ENCODE results near the gene POLR3K. TPM values are rescaled to one million over a fixed set of nuclear protein-coding genes. Genes with fewer than 3 reads are reported as not detected.
A peak's percentile ranks its signal among the peaks of the same experiment; 100 is the strongest.

Gene POLR3K
- polyA plus RNA-seq, 2 of the 4 experiments (the other 2 are of a cell fraction): 47.6 to 50.9 TPM

DNA sequence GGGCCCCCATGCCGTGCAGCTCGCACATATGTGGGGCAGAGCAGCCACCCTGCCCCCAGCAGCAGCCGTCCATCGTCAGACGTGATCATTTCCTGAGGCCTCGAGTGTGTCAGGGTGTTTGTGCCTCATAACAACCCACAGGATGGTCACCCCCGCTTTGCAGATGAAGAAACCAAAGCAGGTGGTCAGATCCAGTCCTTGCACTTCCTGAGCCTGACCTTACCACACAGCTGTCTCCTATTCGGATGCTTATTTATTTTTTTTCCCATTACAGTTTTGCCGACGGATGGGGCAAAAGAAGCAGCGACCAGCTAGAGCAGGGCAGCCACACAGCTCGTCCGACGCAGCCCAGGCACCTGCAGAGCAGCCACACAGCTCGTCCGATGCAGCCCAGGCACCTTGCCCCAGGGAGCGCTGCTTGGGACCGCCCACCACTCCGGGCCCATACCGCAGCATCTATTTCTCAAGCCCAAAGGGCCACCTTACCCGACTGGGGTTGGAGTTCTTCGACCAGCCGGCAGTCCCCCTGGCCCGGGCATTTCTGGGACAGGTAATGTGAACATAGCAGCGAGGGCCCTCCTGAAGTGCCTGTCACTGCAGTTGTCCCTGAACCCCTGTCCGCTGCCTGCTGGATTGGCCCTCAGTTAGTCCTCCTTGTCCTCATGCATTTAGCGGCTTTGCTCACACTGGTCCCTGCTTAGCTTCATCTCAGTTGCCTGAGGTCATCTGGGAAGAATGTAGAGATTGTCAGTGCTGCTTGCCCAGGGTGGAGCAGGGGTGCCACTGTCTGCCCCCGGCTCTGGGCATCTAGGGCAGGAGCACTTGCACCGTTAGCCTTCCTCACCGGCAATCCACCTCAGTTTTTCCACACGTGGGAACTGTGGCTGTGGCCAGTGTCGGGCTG, 26.0 kb upstream of the POLR3K start:
- 91% methylated on average over 29 of the region's 32 CpGs for WGBS (ENCODE audit: missing lambda C conversion rate)
- H3K27ac ChIP-seq: peak overlapping the region; percentile 97 to 98
- ATAC-seq: no peak
- FAIRE-seq: no peak
- ChIA-PET POLR2A (no interaction called here), CTCF (interaction anchor here (0.9 to 30.3 kb wide), 4 partner anchors 6 to 283 kb away, joined by 3 to 718 read pairs (median 360); partner anchors contain the start of genes MPG and RHBDF1)
- no peaks in the 10 kb centered on the region for H3K9me3 ChIP-seq
- H3K4me1 ChIP-seq: peaks cover 26% of the 10 kb centered on the region
- peak overlapping the region; percentile 100 for H3K4me2 ChIP-seq
- peak overlapping the region; percentile 94 for H3K4me3 ChIP-seq
- TF ChIP-seq CEBPB (IDR thresholded peaks at IDR 0.05): no peak
- TF ChIP-seq, protein P1, sequence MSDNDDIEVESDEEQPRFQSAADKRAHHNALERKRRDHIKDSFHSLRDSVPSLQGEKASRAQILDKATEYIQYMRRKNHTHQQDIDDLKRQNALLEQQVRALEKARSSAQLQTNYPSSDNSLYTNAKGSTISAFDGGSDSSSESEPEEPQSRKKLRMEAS (IDR thresholded peaks at IDR 0.05): no peak
- TF ChIP-seq, protein P2, sequence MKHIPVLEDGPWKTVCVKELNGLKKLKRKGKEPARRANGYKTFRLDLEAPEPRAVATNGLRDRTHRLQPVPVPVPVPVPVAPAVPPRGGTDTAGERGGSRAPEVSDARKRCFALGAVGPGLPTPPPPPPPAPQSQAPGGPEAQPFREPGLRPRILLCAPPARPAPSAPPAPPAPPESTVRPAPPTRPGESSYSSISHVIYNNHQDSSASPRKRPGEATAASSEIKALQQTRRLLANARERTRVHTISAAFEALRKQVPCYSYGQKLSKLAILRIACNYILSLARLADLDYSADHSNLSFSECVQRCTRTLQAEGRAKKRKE (CRISPR knock-in tag; IDR thresholded peaks at IDR 0.05; ENCODE audit: low read depth): no peak
- TF ChIP-seq RARB (CRISPR knock-in tag; IDR thresholded peaks at IDR 0.05): no peak
- TF ChIP-seq ZSCAN20 (CRISPR knock-in tag; IDR thresholded peaks at IDR 0.05): no peak
- no peak for TF ChIP-seq NR3C1 (IDR thresholded peaks at IDR 0.05)
- no peak for TF ChIP-seq EP300 (IDR thresholded peaks at IDR 0.05)
- no peak for TF ChIP-seq MAFK (IDR thresholded peaks at IDR 0.05; ENCODE audit: partially characterized antibody)
- TF ChIP-seq RNF2 (IDR thresholded peaks at IDR 0.05; ENCODE audit: borderline replicate concordance, low read depth): no peak
- DNase-seq (ENCODE audit: low read depth in 1 of 2, low spot score in 1 of 2): no peak

DNA sequence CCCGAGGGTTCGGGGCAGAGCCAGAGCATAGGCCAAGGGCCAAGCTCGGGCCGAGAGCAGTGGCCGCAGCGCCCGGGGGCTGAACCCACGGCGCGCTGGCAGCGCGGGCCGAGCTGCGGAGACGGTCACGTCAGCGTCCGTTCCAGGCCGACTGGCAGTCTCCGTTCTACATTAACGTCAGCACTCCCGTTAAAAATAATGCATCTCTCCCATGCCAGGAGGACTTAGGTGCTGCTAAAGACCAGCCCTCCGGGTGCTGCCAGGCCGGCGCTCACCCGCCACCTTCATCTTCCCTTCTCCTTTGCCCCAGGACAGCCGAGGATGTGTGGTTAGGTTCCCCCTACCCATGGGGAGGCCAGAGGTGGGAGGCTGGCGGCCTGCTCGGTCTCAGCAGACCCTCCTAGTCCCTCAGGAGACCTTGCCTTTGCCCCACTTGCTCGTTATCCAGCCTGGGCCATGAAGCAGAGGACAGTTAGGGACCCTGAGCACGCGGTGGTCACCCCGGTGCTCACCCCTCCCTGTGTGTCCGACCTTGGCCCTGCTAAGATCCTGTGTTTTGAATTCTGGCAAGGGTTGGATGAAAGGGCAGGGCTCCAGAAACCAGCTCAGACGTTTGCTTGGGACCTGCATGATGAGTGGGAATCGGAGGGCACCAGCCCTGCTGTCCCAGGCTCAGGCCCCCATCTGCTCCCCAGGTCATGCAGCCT, 25.2 kb upstream of the POLR3K start:
- ChIA-PET POLR2A (interaction anchor here (1.2 kb wide), 1 partner anchor 283 kb away, joined by 3 read pairs; no protein-coding TSS in a partner anchor), CTCF (interaction anchor here (1.2 to 30.3 kb wide), 3 partner anchors 7 to 29 kb away, joined by 3 to 718 read pairs (median 718); partner anchors contain the start of genes MPG and RHBDF1)
- Histone ChIP-seq H3K9me3 (no peaks in the 10 kb centered on the region), H3K4me1 (peaks cover 25% of the 10 kb centered on the region), H3K4me3 (peak overlapping the region; percentile 94), H3K4me2 (peak overlapping the region; percentile 100), H3K27ac (peak overlapping the region; percentile 97 to 98)
- TF ChIP-seq RNF2 (IDR thresholded peaks at IDR 0.05; ENCODE audit: borderline replicate concordance, low read depth): no peak
- no peak for TF ChIP-seq MYC (IDR thresholded peaks at IDR 0.05; ENCODE audit: borderline replicate concordance, low read length)
- TF ChIP-seq POLR2A (IDR thresholded peaks at IDR 0.05; ENCODE audit: low read length): 0 out of 2 replicates have a peak, but pooled peaks have one; percentile 16
- TF ChIP-seq, protein P3, sequence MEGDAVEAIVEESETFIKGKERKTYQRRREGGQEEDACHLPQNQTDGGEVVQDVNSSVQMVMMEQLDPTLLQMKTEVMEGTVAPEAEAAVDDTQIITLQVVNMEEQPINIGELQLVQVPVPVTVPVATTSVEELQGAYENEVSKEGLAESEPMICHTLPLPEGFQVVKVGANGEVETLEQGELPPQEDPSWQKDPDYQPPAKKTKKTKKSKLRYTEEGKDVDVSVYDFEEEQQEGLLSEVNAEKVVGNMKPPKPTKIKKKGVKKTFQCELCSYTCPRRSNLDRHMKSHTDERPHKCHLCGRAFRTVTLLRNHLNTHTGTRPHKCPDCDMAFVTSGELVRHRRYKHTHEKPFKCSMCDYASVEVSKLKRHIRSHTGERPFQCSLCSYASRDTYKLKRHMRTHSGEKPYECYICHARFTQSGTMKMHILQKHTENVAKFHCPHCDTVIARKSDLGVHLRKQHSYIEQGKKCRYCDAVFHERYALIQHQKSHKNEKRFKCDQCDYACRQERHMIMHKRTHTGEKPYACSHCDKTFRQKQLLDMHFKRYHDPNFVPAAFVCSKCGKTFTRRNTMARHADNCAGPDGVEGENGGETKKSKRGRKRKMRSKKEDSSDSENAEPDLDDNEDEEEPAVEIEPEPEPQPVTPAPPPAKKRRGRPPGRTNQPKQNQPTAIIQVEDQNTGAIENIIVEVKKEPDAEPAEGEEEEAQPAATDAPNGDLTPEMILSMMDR (IDR thresholded peaks at IDR 0.05): no peak
- FAIRE-seq: no peak
- peak in 1 of 2 experiments; percentile 43 for DNase-seq (ENCODE audit: low read depth in 1 of 2, low spot score in 1 of 2)
- 15% methylated on average over 18 of the region's 36 CpGs for WGBS (ENCODE audit: missing lambda C conversion rate)
- ATAC-seq: peak in 1 of 2 experiments; percentile 2; a peak in 2 of 6 replicates

DNA sequence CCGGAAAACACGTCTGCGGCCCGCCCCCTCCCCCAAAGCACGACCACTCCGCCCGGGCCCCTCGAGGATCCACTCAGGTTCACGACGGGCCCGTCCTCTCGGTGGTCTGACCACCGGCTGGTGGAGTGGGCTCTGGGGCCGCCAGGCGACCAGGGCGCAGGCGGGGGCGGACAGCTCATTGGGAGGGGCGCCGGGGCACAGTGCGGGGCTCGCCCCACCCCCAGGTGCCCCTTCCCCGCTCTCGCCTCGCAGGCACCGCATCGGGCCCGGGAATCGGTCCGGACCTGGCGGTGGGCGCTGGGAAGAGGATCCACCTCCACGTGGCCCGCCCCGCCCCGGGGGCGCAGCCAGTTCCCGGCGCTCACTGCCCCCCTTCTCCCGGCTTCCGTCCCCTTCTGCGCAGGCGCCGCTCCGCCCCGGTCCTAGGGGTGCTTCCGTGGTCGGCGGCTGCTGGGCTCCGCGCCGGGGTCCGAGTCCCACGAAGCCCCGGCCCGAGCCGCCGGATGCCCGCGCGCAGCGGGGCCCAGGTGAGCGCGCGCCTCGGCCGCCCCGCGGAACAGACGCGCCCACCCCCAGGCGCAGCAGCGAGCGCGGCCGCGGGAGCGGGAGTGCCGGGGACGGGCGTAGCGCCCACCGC, 24.5 kb upstream of the POLR3K start, which contains the start of gene MPG:
Gene MPG (plus strand): TSS at position 419 of the 637 bp plus-strand sequence. CDS start 85 bp downstream, at position 504.
- Histone ChIP-seq H3K4me1 (peaks cover 30% of the 10 kb centered on the region), H3K9me3 (no peaks in the 10 kb centered on the region), H3K4me3 (peak within 1 kb of the TSS; percentile 94), H3K4me2 (peak within 1 kb of the TSS; percentile 100), H3K27ac (peak within 1 kb of the TSS; percentile 97 to 98)
- no peak for FAIRE-seq
- 0% methylated on average over 9 of the region's 83 CpGs for WGBS (ENCODE audit: missing lambda C conversion rate)
- ChIA-PET CTCF (interaction anchor here (1.1 to 30.3 kb wide), 8 partner anchors 8 to 284 kb away, joined by 3 to 718 read pairs (median 5); partner anchors contain the start of genes HBQ1, MPG and RHBDF1), POLR2A (interaction anchor here (1.2 to 1.6 kb wide), 3 partner anchors 12 to 284 kb away, joined by 3 to 6 read pairs (median 3); partner anchors contain the start of genes POLR3K and SNRNP25)
- ATAC-seq: peak; percentile 54 to 76
- peak; percentile 77 to 98 for DNase-seq (ENCODE audit: low read depth in 1 of 2, low spot score in 1 of 2)
- TF ChIP-seq RCOR1 (IDR thresholded peaks at IDR 0.05; ENCODE audit: low read depth, low read length) (no peak), JUN (IDR thresholded peaks at IDR 0.05) (peak; percentile 59 to 86; a peak in 4 of 5 replicates), POLR2A (IDR thresholded peaks at IDR 0.05; ENCODE audit: low read length) (peak; percentile 73), PHF8 (IDR thresholded peaks at IDR 0.05; ENCODE audit: borderline replicate concordance, low read depth) (peak; percentile 70; the same call in 1 of the 2 replicates), FOXS1 (CRISPR knock-in tag; IDR thresholded peaks at IDR 0.05) (no peak), TFCP2L1 (CRISPR knock-in tag; IDR thresholded peaks at IDR 0.05) (no peak)
- TF ChIP-seq, protein P1 (IDR thresholded peaks at IDR 0.05): peak; percentile 93
- TF ChIP-seq, protein P4, sequence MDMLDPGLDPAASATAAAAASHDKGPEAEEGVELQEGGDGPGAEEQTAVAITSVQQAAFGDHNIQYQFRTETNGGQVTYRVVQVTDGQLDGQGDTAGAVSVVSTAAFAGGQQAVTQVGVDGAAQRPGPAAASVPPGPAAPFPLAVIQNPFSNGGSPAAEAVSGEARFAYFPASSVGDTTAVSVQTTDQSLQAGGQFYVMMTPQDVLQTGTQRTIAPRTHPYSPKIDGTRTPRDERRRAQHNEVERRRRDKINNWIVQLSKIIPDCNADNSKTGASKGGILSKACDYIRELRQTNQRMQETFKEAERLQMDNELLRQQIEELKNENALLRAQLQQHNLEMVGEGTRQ (IDR thresholded peaks at IDR 0.05): peak; percentile 42
- TF ChIP-seq, protein P5, sequence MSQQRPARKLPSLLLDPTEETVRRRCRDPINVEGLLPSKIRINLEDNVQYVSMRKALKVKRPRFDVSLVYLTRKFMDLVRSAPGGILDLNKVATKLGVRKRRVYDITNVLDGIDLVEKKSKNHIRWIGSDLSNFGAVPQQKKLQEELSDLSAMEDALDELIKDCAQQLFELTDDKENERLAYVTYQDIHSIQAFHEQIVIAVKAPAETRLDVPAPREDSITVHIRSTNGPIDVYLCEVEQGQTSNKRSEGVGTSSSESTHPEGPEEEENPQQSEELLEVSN (IDR thresholded peaks at IDR 0.05; ENCODE audit: borderline replicate concordance, low read depth): peak; percentile 73; the same call in 1 of the 2 replicates
- TF ChIP-seq, protein P6, sequence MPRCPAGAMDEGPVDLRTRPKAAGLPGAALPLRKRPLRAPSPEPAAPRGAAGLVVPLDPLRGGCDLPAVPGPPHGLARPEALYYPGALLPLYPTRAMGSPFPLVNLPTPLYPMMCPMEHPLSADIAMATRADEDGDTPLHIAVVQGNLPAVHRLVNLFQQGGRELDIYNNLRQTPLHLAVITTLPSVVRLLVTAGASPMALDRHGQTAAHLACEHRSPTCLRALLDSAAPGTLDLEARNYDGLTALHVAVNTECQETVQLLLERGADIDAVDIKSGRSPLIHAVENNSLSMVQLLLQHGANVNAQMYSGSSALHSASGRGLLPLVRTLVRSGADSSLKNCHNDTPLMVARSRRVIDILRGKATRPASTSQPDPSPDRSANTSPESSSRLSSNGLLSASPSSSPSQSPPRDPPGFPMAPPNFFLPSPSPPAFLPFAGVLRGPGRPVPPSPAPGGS (IDR thresholded peaks at IDR 0.05): peak; percentile 72; the same call in 1 of the 3 replicates
